Panc1 (cell line): ENCODE results near the gene SLC22A16.

Source experiments
- POLR2AphosphoS5 ChIP-seq: IDR thresholded peaks from 2 replicates; pipeline ENCODE4 v1.6.1; 2012; ENCODE audit warnings: mild to moderate bottlenecking, low read depth, low read length, moderate library complexity
- TF ChIP-seq, protein P1 (sequence below): fragments of 450-650 bp; IDR thresholded peaks from 2 replicates; pipeline ENCODE4 v1.5.1; 2017; ENCODE audit warnings: mild to moderate bottlenecking

DNA sequence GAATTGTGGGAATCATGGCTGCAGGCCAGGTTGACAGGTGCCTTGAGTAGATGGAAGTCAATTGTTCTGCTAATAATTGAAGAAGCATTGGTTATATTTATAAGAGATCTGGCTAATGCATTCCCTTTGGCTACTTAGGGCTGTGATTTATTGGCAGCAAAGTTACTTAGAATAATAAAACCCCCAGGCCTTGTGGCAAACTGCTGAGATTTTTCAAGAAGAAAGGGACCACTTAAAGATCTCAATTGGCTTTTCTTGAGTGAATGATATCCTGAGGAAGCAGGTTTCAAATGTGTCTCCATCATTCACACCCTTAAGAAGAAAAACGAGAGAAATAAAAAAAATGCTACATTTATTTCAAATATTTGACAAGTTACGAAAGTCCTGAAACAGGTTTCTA is 88.4 kb downstream of the SLC22A16 start:
- TF ChIP-seq, protein P1, sequence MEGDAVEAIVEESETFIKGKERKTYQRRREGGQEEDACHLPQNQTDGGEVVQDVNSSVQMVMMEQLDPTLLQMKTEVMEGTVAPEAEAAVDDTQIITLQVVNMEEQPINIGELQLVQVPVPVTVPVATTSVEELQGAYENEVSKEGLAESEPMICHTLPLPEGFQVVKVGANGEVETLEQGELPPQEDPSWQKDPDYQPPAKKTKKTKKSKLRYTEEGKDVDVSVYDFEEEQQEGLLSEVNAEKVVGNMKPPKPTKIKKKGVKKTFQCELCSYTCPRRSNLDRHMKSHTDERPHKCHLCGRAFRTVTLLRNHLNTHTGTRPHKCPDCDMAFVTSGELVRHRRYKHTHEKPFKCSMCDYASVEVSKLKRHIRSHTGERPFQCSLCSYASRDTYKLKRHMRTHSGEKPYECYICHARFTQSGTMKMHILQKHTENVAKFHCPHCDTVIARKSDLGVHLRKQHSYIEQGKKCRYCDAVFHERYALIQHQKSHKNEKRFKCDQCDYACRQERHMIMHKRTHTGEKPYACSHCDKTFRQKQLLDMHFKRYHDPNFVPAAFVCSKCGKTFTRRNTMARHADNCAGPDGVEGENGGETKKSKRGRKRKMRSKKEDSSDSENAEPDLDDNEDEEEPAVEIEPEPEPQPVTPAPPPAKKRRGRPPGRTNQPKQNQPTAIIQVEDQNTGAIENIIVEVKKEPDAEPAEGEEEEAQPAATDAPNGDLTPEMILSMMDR: no peak
- no peak for TF ChIP-seq POLR2AphosphoS5
